SJSA1 (cell line): Measurements from ENCODE around the gene FAM193A. TPM values are rescaled to one million over a fixed set of nuclear protein-coding genes. Genes with fewer than 3 reads are reported as not detected.
"Not testable (repeated sequence)": the region's sequence is repeated elsewhere in the genome, so short reads cannot be mapped to it uniquely, and the experiment has no call there.

Source experiments
- DNase-seq, 2 experiments: peaks; one replicate each; pipeline ENCODE4 v3.0.0-alpha.2; 2015 to 2020; ENCODE audit warnings: low spot score in 2 of 2, low read depth in 1 of 2
- H3K27ac ChIP-seq: fragments of 250-450 bp; sonication (Bioruptor Pico); 2 replicates; pipeline ENCODE4 v1.5.1; 2020; ENCODE audit warnings: mild to moderate bottlenecking, moderate library complexity
- H3K27me3 ChIP-seq: fragments of 250-450 bp; sonication (Bioruptor Pico); replicated peaks from 2 replicates; pipeline ENCODE4 v1.5.1; 2020; ENCODE audit warnings: mild to moderate bottlenecking, moderate library complexity
- H3K36me3 ChIP-seq: fragments of 250-450 bp; sonication (Bioruptor Pico); 2 replicates; pipeline ENCODE4 v1.5.1; 2020; ENCODE audit warnings: mild to moderate bottlenecking
- H3K4me1 ChIP-seq: fragments of 250-450 bp; sonication (Bioruptor Pico); replicated peaks from 2 replicates; pipeline ENCODE4 v1.6.1; 2021; ENCODE audit warnings: mild to moderate bottlenecking
- H3K4me3 ChIP-seq: fragments of 250-450 bp; sonication (Bioruptor Pico); 2 replicates; pipeline ENCODE4 v1.5.1; 2020; ENCODE audit warnings: mild to moderate bottlenecking
- H3K9me3 ChIP-seq: fragments of 250-450 bp; sonication (Bioruptor Pico); replicated peaks from 2 replicates; pipeline ENCODE4 v1.5.1; 2020; ENCODE audit warnings: mild to moderate bottlenecking
- total RNA-seq: library from RNA; depleted of rRNA; stranded (reverse); fragments of >200 nt; shearing (Covaris generic); gene quantifications from 2 replicates; pipeline ENCODE4 v1.2.3, GENCODE V29; 2014

The FAM193A gene
- total RNA-seq, 1 experiment from 2014 or later: 7.6 TPM

DNA sequence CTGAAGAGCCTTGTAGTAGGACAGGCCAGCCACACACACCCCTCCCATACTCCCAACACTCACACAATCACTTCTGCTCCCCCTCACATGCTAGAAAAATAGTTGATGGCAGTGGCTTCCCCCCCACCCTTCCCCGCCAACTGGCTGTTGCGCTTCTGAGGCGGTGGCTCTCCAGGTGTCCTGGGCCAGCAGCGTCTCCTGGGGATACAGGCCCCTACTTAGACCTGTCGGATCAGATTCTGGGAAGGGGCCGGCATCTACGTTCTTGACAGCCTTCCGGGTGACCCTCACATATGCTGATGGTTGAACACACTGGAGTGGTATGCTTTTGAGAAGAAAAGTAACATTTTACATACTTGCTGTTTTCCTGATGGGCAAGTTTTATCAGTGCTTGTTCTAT is 179.8 kb downstream of the FAM193A start:
- no peaks in the 10 kb centered on the region for H3K4me1 ChIP-seq
- 0 out of 2 replicates have a peak, but pooled peaks cover 4% of the 10 kb centered on the region for H3K36me3 ChIP-seq
- H3K4me3 ChIP-seq: no peak overlapping the region
- no peaks in the 10 kb centered on the region for H3K9me3 ChIP-seq
- H3K27me3 ChIP-seq: no peaks in the 10 kb centered on the region
- no peak for DNase-seq
- H3K27ac ChIP-seq: no peak overlapping the region

GRCh38 chr4:2721586-2721985 is 185.1 kb downstream of the FAM193A start:
- H3K4me3 ChIP-seq: no peak overlapping the region
- no peaks in the 10 kb centered on the region for H3K4me1 ChIP-seq
- H3K27ac ChIP-seq: no peak overlapping the region
- no peaks in the 10 kb centered on the region for H3K27me3 ChIP-seq
- no peak for DNase-seq
- H3K36me3 ChIP-seq: 0 out of 2 replicates have a peak, but pooled peaks cover 10% of the 10 kb centered on the region
- H3K9me3 ChIP-seq: no peaks in the 10 kb centered on the region

DNA sequence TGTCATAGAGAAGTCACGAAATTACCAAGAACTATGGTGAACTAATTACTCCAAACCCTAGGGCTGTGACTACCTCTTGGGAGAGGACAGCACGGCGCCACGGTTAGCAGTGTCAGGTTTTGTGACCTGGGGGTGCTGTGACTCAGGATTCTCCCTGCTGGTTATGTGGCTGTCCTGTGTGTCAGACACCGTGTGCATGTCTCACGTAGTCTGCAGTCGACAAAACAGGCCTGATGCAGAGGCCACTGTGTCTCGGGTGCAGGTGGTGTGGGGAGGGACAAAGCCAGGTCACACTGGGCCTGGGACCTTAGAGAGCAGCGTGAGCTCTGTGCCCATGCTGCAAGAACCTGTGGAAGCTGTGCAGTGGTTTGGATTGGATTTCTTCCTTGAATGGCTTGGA is 185.6 kb downstream of the FAM193A start:
- Histone ChIP-seq H3K4me1 (no peaks in the 10 kb centered on the region), H3K27me3 (no peaks in the 10 kb centered on the region), H3K9me3 (no peaks in the 10 kb centered on the region), H3K36me3 (0 out of 2 replicates have a peak, but pooled peaks cover 6% of the 10 kb centered on the region), H3K27ac (no peak overlapping the region), H3K4me3 (no peak overlapping the region)
- no peak for DNase-seq

GRCh38 chr4:2723751-2724150 is 187.3 kb downstream of the FAM193A start:
- Histone ChIP-seq H3K27me3 (no peaks in the 10 kb centered on the region), H3K9me3 (no peaks in the 10 kb centered on the region), H3K36me3 (0 out of 2 replicates have a peak, but pooled peaks cover 6% of the 10 kb centered on the region), H3K4me3 (no peak overlapping the region), H3K4me1 (no peaks in the 10 kb centered on the region), H3K27ac (no peak overlapping the region)
- no peak for DNase-seq

GRCh38 chr4:2725380-2725779 is 188.9 kb downstream of the FAM193A start:
- Histone ChIP-seq H3K27me3 (no peaks in the 10 kb centered on the region), H3K4me3 (no peak overlapping the region), H3K36me3 (0 out of 2 replicates have a peak, but pooled peaks cover 6% of the 10 kb centered on the region), H3K9me3 (no peaks in the 10 kb centered on the region), H3K27ac (no peak overlapping the region), H3K4me1 (no peaks in the 10 kb centered on the region)
- no peak for DNase-seq

GRCh38 chr4:2726881-2727280 is 190.4 kb downstream of the FAM193A start:
- DNase-seq: not testable (repeated sequence)

GRCh38 chr4:2728221-2728620 is 191.8 kb downstream of the FAM193A start:
- H3K36me3 ChIP-seq: no peaks in the 10 kb centered on the region
- DNase-seq: no peak
- no peak overlapping the region for H3K4me3 ChIP-seq
- no peaks in the 10 kb centered on the region for H3K27me3 ChIP-seq
- no peak overlapping the region for H3K27ac ChIP-seq
- no peaks in the 10 kb centered on the region for H3K4me1 ChIP-seq
- no peaks in the 10 kb centered on the region for H3K9me3 ChIP-seq

More at GRCh38 chr4:2726881-2727280, 190.4 kb downstream of the FAM193A start:
- not testable (repeated sequence) for H3K9me3 ChIP-seq, H3K4me1 ChIP-seq, H3K4me3 ChIP-seq, H3K27ac ChIP-seq, H3K36me3 ChIP-seq, H3K27me3 ChIP-seq

DNA sequence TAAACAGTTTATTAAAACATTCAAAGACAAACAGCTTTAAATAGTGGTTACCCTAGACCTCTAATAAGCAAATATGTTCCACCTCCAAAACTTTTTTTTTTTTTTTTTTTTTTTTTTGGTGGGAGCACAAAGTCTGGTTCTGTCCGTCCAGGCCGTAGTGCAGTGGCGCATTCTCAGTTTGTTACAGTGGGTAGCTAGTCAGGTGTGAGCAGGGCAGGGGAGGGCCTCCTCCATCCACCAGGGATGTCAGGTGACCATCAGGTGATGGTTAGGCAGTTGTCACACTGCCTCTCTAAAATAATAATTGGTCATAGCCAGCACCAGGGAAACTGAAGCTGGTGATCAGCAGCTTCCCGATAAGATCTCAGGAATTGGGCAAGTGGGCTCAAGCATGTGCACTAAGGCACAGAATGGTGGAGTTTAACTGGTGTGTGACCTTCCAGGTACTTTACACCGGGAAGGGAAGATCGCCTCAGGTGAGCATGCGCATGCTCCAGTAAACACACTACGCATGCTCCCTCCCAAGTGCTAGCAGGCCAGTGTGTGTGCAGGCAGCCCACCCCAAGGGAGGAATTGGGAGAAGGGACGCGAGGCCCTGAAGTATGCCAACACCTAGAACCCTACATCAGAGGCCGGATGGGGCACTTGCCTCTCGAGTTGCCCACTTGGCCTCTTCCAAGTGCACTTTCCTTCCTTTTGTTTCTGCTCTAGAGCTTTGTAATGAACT is 192.5 kb downstream of the FAM193A start:
- H3K27ac ChIP-seq: no peak overlapping the region
- no peaks in the 10 kb centered on the region for H3K36me3 ChIP-seq
- H3K4me1 ChIP-seq: no peaks in the 10 kb centered on the region
- DNase-seq: no peak
- H3K9me3 ChIP-seq: no peaks in the 10 kb centered on the region
- no peak overlapping the region for H3K4me3 ChIP-seq
- no peaks in the 10 kb centered on the region for H3K27me3 ChIP-seq

GRCh38 chr4:2729533-2729875 is 193.1 kb downstream of the FAM193A start:
- 0 out of 2 replicates have a peak, but pooled peaks cover 3% of the 10 kb centered on the region for H3K4me1 ChIP-seq

DNA sequence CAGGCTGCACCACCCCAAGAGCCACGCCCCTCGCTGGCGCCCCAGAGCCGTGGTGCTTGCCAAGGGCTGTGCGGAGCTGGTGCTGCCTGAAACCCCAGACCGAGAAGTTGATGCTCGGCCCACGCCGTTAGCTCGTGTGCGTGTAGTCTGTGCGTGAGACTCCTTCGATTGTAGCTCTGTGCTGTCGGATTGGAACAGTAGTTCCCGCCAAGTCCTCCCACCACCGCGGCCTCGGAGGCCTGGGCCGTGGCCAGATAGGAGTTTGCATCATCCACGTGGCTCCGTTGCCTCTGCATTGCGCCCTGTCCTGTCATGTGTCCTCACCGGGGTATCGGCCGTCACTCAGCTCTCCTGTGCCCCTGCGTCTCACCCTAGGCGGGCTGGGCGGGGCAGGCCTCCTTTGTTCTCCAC is 195.5 kb downstream of the FAM193A start:
- Histone ChIP-seq H3K36me3 (no peaks in the 10 kb centered on the region), H3K4me1 (0 out of 2 replicates have a peak, but pooled peaks cover 4% of the 10 kb centered on the region), H3K4me3 (no peak overlapping the region), H3K9me3 (no peaks in the 10 kb centered on the region; the same call in 1 of the 2 replicates), H3K27me3 (no peaks in the 10 kb centered on the region), H3K27ac (no peak overlapping the region)
- DNase-seq: no peak

More at GRCh38 chr4:2729533-2729875, 193.1 kb downstream of the FAM193A start:
- Histone ChIP-seq H3K27me3 (no peaks in the 10 kb centered on the region), H3K4me3 (no peak overlapping the region), H3K36me3 (no peaks in the 10 kb centered on the region), H3K27ac (no peak overlapping the region), H3K9me3 (no peaks in the 10 kb centered on the region)
- no peak for DNase-seq

GRCh38 chr4:2732526-2732925 is 196.1 kb downstream of the FAM193A start:
- Histone ChIP-seq H3K27ac (no peak overlapping the region), H3K9me3 (no peaks in the 10 kb centered on the region; the same call in 1 of the 2 replicates), H3K4me3 (no peak overlapping the region), H3K27me3 (no peaks in the 10 kb centered on the region), H3K36me3 (no peaks in the 10 kb centered on the region), H3K4me1 (0 out of 2 replicates have a peak, but pooled peaks cover 4% of the 10 kb centered on the region)
- DNase-seq: no peak

GRCh38 chr4:2733001-2733843 is 196.8 kb downstream of the FAM193A start:
- H3K9me3 ChIP-seq: no peaks in the 10 kb centered on the region; the same call in 1 of the 2 replicates
- no peaks in the 10 kb centered on the region for H3K27me3 ChIP-seq
- 0 out of 2 replicates have a peak, but pooled peaks cover 4% of the 10 kb centered on the region for H3K4me1 ChIP-seq
- no peak overlapping the region for H3K4me3 ChIP-seq
- H3K36me3 ChIP-seq: no peaks in the 10 kb centered on the region
- no peak for DNase-seq
- no peak overlapping the region for H3K27ac ChIP-seq

- Histone ChIP-seq H3K27ac (no peak overlapping the region), H3K9me3 (no peaks in the 10 kb centered on the region; the same call in 1 of the 2 replicates), H3K36me3 (no peaks in the 10 kb centered on the region), H3K27me3 (no peaks in the 10 kb centered on the region), H3K4me3 (no peak overlapping the region), H3K4me1 (0 out of 2 replicates have a peak, but pooled peaks cover 4% of the 10 kb centered on the region)
- no peak for DNase-seq
Observed at GRCh38 chr4:2733844-2734574, 197.6 kb downstream of the FAM193A start.
